Stimulated activated CD4-positive, alpha-beta T cell treated with anti-CD3 and anti-CD28 coated beads, Interleukin-15, amount 100 ng/mL, for 1 hour (primary cell): ENCODE data around the gene IFNLR1.
A peak's percentile ranks its signal among the peaks of the same experiment; 100 is the strongest.

Experiments
- DNase-seq, 2 donors: peaks; one replicate each; pipeline ENCODE4 v3.0.0-alpha.2; 2020; ENCODE audit warnings: low read depth in 1 of 2, low spot score in 1 of 2

Gene IFNLR1

GRCh38 chr1:24124980-24125379 lies 62.1 kb downstream of the IFNLR1 start:
- DNase-seq: no peak

DNA sequence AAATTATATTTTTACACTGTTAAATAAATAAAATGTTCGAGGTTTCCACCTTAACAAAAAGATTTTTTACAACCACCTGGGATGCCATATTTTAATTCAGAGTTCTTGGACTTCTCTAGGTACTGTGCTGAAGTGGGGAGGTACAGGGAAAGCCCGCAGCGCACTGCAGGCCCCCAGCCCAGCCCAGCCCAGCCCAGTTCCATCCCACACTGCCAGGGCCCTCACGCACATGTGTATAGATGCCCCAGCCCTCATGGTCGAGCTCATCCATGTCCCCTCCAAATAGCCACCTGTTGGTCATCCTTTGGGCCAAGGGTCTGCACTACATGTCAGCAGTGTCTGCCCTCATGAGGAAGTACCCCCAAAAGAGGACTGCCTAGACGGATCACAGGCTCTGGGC lies 63.5 kb downstream of the IFNLR1 start:
- DNase-seq: no peak

DNA sequence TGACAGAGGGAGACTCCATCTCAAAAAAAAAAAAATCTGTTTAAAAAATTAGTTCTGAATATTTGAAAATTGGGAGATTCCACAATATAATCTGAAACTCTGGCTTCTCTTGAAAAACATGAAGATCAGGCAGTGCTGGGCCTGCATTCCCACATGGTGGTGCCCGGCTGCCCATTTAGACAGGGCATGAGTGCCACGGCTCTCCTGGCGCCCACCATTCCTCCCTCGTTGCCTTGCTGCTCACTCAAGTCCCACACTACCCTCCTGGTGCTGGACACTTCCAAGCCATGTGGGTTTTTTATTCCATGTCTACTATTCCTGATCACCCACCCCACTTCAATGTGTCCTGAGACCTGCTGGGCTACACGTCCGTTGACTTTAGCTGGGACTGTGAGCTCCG lies 64.3 kb downstream of the IFNLR1 start:
- no peak for DNase-seq

DNA sequence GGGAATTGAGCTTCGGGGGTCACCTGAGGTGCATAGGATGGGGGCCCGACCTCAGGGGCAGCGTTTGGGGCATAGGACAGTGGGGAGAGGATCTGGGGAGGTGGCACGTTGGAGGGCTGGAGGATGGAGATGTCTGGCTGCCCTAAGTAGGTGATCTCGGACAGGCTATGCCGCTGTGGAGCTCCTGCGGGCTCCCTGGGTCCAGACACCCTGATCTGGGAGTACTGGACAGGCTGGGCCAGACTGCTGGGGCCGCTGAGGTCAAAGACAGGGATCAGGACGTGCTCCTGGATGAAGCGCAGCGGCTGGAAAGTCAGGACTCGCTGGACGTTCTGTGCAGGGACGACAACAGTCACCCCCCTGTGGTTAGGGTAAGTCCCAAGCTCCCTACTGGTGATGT lies 65.7 kb downstream of the IFNLR1 start:
- DNase-seq: no peak

- no peak for DNase-seq
Observed at GRCh38 chr1:24120965-24121364, 66.1 kb downstream of the IFNLR1 start.

DNA sequence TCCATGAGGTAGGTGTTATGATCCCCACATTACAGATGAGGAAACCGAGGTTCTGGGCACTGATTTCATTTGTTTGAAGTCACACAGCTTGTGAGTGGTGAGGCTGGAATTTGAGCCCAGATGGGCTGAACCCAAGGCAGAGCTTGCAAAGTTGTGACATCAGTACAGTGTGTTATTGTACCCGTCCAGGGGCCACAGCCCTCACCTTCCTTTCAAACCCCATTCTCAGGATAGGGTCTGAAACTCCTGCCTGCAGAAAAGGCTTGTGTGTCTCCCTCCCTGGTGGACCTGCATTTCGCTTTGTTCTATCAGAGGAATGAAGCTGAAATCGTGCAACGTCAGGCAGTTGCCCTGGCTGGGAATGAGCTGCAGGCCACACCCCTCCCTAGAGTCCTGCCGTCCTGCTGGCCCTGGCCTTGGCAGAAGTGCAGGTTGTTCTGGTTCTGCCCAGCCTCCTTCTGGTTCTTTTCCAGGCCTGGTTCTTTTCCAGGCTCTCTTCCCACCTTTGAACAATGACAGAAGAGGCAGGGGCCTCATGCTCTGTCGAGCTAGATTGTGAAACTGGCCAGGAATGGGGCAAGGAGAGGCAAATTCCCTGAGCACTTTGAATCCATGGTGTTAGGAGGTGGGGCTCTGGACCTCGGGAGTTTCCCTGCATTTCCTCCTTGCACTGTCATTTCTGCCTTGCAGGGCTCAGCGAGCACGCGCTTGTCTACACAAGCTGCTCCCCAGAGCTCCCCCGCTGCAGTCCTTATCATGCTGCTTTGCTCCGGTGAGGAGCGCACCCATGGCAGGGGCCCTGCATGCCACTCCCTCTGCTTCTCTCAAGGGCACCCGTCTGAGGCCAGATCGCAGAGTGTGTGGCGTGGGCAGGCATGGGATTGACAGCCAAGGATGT lies 67.0 kb downstream of the IFNLR1 start:
- DNase-seq: no peak

DNA sequence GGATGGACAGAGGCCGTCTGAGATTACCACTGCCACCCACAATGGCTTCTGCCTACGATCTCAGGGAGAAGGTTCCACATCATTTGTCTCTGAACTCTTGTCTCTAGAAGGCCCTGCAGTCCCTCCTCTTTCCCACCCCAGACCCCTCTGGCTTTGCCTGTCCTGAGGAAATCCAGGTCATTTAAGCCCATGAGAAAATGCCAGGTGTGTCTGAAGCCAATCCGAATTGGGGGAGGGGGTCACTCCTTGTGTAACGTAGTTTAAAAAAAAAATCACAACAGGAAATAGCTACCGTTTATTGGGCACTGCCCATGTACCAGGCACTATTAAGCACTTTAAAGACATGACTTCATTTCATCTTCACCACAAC lies 67.6 kb downstream of the IFNLR1 start:
- DNase-seq: no peak

- no peak for DNase-seq
Observed at GRCh38 chr1:24118410-24119242, 68.5 kb downstream of the IFNLR1 start.

- DNase-seq: no peak
Observed at GRCh38 chr1:24117722-24118409, 69.2 kb downstream of the IFNLR1 start.

- DNase-seq: no peak
Observed at GRCh38 chr1:24117132-24117531, 70.0 kb downstream of the IFNLR1 start.

- DNase-seq: no peak
Observed at GRCh38 chr1:24114753-24115152, 72.3 kb downstream of the IFNLR1 start.

GRCh38 chr1:24113641-24114033 lies 73.5 kb downstream of the IFNLR1 start:
- DNase-seq: no peak

DNA sequence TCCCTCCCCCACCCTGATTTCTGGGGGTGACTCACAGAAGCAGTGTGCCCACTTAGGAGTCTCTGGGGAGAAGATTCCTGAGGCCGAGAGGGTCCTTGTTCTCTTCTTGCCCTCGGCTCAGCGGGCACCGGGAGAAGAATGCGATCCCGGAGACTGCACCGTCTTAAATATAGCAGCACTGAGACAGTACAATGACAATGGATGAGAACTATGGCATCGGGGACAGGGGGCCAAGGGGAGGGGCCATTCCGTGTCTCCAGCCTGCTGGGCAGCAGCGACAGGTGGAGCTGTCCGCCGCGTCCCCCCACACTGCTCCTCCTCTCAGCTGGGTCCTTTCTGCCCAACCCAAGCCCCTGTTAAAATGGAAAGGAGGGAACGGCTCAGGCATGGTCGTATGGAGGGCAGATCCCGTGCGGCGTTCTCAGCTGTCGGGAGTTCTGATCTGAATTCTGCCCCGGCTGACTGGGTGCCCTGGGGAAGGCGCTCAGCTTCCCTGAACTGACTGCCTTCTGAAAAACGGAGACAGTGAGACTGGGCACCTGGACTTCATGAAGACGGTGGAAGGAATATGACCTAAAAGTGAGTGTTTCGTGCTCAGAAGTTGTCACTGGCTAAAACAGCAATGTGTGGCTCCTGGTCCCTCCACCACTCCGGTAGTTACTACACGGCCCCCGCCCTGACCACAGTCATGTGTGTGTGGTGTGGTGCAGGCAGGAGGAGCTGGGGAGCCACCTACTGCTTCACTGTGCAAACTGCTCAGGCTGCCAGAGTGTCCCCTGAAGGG lies 74.9 kb downstream of the IFNLR1 start, which contains the start of gene MYOM3:
Gene MYOM3, minus strand, starts transcription at position 140 of the 784 bp plus-strand sequence. CDS start 3,499 bp downstream, outside the sequence.
- DNase-seq: peak in 1 of 2 donors; percentile 7

- no peak for DNase-seq
Observed at GRCh38 chr1:24111262-24111995, 75.7 kb downstream of the IFNLR1 start.

DNA sequence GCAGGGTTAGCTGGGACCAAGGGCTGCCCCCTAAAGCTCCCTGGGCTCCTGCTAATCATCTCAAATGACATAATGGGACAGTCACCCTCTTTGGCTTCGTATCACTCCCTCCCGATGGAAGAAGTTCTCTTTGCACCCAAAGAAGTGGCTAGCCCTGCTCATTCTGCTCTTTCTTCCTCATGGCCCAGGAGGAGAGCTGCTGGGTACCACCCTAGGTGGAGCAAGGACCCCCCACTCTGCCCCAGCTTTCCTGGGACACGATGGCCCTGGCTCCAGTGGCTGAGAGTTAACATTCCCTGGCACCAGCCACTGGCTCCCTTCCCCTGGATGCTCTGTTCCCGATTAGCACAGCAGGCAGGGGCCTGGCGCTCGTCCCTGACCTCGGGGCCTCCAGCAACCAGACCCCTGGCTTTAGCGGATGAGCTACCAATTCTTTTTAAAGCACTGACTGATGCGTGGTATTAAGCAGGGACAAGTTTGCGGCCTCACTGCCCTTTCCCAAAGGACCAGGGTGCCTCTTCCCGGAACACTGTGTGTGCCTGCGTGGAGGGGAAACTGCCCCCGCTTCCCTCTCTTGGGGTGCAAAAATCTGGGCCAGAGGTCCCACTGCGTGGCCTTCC lies 76.3 kb downstream of the IFNLR1 start:
- DNase-seq: no peak

DNA sequence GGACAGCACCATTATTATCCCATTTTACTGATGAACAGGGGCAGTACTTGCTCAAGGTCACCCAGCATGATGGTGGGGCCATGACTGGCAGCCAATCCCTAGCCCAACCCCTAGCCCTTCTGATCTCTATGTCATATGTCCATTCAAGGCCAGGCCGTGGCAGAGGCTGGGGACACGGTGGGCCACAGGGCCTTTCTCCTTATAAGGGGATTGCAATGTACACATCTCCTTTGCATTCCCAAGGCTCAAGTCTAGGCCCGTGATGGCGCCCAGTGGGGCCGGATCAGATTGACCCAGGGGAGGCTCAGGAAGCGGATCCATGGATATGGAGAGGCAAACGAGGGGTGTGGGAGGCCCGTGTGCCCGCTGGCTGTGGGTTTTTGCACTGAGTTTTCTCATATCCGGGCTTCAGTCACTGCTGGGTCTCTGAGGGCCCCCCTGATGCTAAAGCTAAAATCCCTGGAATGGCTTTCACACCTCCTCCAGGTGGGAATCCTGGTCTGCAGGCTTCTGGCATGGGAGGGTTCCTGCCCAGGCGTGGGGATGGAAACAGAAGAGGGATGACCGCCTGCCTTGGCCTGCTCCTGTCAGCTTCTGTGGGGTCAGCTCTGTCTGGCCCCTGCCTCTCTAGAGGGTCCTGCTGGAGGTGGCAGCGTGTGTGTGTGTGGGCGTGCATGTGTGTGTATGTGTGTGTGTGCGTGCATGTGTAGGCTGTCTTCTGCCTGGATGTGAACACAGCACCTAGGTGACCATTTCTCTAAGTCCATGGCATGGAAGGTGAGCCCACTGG lies 77.2 kb downstream of the IFNLR1 start:
- no peak for DNase-seq

DNA sequence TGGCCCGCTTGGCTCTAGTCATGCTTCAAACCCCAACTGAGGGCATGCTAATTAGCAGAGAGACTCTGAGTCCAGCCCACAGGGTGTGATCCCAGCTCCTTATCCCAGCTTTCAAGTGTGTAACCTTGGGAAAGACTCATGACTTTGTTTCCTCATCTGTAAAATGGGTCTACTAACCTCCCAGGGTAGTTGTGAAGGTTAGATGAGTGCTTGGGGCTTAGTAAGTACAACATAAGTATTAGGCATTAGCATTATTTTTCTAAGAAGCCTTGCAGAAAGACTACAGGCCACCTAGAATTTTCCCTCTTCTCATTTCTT lies 78.0 kb downstream of the IFNLR1 start:
- DNase-seq: no peak

GRCh38 chr1:24108334-24109165 lies 78.5 kb downstream of the IFNLR1 start:
- no peak for DNase-seq
